CD4-positive, alpha-beta T cell treated with Interleukin-4 for 4 hours (primary cell): ENCODE results near the gene VTI1A.

Experiments
- DNase-seq: peaks from one replicate; pipeline ENCODE4 v3.0.0-alpha.2; 2020

Gene VTI1A

DNA sequence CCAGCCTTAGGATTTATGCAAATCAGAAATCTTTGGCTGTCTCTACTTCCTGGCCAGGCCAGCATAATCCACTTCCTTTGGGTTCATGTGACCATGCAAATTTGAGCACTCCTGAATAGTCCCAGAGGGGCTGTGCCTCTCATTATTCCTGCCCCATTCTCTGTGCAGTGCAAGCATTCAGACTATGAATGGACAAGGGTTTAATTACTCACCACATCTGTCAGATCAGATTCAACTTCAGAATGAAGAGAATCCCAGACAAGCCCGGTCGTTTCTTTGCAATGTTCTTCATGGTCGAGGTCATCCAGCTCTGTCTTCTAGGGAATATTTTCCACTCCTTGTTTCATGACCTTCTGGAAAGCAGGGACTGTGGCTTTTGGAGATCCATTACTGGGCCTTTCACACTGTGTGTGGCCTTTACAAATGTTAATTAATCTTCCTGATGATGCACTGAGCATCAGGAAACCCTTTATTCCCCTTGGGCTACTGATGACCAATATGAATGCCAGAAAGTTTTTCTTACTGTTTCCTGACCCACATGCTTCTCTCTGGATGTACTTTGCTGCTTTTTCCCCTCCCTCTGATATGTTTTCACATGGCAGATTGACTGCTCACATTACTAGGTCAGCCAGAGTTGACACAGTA, 285.4 kb downstream of the VTI1A start:
- no peak for DNase-seq

DNA sequence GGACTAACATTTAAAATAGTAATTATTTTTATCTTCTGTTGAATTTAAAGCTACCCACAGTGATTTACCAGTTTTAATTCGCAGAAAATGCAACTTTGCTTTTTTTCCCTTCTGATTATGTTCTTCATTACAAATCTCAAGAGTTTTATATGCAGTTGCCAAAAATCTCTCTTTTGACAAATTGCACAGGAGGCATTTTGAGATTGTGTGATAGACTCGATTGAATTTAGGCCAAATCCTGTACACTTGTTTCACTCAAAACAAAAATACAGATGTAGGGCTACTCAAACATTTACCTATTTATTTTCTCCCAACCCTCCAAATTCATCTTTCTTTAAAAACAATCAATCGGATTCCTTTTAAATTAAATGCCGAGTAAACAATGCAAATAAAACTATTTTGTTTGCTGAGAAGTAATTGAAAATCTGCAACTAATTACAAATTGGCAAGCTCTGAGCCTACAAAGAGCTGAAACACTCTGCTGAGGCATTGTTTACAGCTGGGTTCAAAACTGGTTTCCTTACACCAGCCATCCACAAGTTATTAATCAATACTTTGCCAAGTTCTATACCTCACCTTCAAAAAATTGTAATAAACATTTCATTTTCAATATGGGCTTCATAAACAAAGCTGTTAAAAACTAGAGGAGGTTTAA, 288.2 kb downstream of the VTI1A start:
- no peak for DNase-seq

DNA sequence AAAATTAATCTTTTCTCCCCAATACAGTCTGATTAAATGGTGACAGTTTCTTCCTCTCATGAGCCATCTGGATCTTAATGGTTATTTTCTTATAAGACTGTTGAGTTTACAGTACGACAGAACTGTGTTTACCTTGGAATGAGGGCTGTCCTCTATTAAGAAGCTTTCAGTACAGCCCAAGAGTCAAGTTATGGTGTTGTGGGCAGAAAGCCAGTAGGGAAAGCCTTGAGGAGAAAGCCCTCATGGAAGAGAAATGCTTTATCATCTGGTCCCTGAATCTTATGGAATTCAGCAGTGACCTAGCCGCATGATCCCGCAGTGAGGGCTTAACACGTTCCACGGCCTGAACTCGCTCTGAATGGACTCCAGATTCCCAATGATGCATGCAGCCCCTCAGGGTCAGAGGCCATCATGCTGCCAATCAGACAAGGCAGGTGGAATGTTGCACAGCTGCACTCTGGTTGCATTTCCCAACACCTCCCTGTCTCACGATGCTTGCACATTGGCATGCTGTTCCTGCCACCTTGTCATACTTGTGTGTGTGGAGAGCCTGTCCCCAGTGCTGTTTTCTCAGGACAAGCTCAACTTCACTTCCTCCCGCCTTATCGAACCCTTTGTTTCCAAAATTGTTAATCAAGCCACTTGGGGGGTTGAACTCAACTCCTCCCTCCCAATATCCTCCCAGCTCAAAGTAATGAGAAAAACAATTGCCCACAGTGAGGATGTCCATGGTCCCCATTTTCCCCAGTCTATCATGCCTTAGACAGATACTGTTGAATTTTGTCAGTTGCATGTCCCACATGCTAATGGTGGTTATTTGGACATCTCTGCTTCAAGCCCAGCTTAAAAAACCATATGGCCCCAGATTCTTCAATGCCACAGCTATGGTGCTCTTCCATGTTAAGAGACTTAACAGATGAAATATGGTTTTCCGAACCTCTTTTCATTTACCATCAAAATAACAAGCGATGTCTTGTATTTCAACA, 291.9 kb downstream of the VTI1A start:
- no peak for DNase-seq

DNA sequence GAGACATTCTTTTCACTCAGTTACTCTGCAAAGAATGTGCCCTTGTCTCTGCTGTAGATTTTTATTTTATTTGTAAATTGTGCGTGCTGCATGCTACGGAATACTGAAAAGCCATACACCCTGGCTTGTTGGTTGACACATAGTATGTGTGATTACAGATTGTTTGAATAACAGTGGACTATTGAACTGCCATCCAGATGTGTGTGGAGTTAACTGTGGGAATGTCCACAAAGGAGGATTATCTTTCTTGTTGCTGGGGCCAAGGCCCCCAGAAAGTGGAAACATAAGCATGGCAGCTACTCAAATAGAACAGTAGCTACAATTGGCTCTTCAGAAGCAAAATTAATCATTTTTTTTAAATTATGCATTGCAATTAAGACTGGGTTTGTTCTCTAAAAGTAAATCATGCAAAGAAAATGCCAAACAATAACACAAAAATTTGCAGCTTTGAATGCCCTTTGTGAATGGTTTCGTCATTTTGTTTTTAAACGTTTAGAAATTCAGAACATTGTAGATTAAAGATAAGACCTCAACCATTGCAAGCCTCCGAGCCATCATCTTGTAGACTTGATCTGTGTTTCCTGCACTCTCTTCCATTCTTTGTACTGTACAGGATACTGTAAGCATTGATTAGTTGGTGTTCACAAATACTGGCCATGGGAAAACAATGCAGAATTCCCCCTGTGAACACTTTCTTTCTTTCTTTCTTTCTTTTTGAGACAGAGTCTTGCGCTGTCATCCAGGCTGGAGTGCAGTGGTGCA, 292.8 kb downstream of the VTI1A start:
- no peak for DNase-seq

DNA sequence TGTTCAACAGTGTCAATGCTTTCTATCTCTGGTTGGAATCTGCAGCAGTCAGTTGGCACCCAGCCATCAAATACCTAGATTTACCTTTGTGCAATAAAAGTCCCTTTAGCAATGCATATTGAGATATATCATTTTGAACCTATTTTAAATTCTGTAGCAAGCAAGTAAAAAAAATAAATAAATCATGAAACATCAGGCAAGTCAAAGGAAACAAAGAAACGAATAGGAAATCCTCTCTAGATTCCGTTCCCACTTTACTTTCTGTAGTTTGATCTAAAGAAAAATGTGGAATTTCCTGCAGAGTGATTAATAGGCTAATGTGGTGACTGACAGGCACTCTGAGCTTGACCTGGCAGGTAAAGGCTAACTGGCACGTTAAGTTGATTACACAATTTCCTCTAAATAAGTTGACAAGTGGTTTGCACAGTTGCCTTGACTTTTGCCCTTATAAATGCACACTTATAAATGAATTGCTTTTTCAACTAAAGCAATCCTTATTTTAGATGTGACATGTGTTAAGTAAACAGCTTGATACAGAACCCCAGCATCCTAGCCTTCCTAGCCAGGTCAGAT, 294.9 kb downstream of the VTI1A start:
- DNase-seq: no peak

DNA sequence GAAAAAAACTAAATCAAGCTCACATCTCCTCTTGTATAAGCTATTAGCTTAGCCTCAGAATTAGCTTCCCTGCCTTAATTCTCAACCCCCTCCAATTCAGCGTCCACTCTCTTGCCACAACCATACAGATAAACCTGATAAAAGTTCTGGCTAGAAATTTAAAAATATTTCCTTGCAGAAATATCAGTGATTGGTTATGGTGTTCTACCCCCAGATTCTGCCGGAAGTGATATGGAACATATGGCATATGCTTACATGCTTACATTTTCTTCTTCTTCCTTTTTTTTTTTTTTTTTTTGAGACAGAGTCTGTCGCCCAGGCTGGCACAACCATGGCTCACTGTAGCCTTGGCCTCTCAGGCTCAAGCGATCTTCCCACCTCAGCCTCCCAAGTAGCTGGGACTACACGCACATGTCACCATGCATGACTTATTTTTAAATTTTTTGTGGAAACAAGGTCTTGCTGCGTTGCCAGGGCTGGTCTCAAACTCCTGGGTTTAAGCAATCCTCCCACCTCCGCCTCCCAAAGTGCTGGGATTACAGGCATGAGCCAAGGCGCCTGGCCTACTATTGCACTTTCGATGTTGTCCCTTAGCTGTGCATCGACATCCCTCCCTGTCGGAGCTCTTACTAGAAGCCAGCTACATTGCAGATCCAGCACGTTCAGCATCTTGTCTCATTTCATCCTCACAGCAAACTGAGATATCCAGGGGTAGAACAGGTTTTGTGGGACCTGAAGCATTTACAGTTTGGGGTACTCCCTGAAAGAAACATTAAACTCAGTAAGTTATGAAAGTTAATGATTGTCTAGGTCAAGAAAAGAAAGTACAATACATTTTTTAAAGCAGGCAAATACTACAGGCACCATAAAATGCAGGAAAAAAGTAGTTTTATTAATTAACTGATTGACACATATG, 297.4 kb downstream of the VTI1A start:
- DNase-seq: no peak

DNA sequence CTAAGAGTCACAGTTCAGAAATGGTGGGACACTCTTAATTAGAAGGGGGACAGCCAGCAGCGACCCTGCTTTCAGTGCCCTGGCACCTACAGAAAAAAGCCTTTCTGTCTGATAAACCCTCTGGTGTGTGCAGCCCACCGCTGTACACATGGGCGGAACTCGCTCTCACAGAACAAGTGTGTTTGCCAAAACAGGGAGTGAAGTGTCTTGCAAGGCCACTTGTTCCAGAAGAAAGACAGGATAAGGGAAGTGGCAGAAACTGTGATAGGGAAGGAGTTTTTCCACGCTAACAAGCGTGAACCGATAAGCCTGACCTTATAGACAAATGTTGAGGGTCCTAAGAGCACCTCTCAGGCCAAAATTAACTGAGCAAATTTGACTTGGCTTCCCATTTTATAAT, 299.3 kb downstream of the VTI1A start:
- DNase-seq: no peak

DNA sequence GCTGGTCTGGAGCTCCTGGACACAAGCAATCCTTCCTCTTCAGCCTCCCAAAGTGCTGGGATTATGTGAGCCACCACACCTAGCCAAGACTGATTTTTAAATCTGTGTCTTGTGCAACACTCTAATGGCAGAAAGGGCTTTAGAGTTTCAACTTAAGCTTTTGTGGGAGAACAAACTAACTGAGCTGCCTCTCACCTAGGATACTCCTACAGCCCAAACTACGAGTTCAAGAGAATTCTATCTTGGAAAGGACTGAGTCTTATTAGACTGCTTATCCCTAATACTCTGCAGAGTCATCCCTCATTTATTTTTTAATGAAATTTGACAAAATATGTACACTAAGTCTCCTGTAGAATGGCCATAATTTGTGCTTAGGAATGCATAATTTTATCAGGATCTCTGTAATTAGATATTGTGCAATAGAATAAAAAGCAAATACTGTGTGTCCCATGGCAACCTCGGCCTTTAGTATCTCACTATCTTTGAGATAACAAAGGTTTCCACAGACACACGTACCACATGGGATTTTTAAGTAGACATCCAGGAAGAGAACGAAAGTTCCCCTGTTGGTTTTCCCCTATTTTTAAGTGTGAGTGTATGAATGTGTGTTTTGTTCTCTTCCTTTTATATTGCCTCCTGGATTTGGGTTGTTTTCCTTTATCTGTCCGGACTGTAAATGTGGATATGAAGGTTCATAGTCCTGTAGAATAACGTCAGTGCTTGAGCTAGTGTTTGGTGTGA, 303.6 kb downstream of the VTI1A start:
- no peak for DNase-seq

DNA sequence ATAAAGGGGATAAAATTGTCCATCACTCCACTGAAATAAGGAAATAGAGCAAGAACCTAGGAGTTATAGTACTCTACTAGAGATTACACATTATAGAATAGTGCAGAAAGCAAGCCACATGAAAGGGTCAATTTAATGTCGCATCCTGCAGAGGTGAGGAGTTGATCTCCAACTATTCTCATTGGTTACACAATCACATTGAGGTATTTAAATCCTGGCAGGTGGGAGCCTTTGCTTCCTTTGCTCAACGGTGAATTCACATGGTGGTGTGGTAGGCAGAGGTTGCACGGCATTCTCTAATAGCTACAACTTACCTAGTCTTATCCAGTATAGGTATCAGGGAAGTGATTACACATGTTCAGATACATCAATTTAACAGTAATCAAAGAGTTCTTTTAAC, 304.6 kb downstream of the VTI1A start:
- no peak for DNase-seq

DNA sequence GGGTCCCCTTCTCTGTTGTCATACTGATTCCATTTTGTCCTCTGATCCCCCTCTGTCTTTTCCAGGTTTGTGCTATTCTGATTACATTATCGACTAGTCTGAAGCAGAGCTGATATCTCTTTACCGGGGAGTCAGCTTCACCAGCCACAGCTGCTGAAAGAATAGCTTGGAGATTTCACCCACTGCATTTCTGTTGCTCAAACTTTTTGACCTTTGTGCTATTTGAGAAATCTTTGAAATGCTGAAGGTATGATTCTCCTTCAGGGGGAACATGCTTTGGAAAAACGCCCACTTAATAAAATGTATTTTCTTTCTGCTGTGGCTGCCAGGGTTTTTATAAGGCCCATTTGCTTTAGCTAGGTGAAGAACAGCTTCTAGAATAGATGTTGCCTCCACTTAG, 305.3 kb downstream of the VTI1A start:
- no peak for DNase-seq

DNA sequence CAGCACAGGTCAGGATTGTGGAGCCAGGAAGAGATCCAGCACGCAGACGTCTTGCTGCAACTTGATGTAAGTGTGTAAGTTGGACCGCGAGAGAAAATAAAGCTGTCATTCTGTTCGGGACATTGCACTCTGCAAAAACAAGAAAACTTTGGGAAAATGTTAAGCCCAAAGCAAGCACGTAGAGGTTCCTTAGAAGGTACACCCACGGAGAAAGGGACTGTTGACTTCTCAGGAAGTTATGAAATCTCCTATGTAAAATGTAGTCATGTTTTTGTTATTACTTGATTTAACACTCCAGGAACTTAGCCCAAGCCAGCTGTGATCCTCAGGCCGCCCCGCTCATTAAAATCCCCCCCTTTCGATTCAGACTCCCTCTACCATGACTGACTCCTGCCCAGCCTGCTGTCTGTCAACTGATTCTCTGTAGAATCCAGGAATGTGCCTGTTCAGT, 307.0 kb downstream of the VTI1A start:
- DNase-seq: no peak

DNA sequence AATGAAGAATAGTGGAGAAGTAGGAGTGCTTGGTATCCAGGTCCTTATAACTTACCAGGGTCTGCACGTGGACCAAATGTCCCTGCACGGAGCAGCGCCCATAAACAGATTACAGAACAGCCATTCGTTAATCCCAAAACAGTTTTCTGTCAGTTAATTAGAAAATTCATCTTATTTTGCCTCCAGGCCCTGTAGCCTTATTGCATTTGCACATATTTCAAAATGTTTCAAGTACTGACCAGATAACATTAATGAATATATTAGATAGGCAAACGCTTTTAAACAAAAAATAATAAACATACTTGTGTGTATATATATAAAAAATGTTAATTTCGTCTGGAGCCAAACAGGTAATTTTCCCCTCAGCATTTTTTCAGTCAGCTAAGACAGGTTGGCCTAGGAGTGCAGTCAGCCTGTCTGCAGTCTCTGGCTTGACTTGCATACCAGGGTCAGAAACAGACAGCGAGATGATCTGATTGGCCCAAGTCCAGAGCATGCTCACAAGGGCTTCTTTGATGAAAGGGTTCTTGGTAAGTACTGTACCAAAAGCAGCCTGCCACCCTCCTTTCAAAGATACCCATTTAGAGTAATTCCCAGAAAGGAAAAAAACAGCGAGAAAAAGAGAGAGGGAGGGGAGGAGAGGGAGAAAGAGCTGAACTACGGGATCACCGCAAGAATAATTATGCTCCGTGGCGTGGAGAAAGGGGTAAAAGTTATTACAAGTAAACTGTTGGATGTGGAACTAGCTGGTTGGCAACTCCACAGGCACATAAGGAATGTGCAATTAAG, 308.6 kb downstream of the VTI1A start:
- DNase-seq: no peak

DNA sequence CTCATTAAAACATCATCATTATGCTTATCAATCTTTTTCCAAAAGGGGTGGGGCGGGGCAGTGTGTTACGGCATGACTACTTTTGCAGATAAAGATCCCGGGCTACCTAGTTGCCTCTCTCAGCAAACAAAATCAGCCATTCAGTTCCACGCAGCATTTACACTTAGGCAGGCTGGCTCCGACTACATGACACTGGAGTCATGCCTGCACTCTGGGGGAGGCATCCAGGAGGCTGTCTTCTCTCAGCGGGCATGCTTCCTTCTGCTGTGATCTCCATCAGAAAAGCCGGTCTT, 309.2 kb downstream of the VTI1A start:
- no peak for DNase-seq

DNA sequence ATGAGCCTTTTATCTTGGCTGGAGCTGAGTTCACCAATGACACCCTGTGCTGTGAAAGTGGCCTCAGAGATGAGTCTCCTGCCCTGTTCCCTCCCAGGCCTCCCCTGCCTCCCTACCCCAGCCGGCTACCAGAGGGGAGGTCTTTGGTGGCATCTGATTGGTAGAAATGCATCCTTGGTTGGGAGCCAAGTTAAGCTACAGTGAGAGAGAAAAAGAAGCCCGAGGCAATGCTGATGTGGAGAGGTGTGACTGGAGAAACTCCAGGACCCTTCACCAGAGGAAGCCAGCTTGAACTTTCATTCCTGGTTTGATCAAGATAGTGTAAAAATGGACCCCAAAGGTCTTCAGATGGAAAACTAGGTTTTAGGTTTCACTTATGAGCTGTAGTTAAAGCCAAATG, 311.9 kb downstream of the VTI1A start:
- DNase-seq: no peak

DNA sequence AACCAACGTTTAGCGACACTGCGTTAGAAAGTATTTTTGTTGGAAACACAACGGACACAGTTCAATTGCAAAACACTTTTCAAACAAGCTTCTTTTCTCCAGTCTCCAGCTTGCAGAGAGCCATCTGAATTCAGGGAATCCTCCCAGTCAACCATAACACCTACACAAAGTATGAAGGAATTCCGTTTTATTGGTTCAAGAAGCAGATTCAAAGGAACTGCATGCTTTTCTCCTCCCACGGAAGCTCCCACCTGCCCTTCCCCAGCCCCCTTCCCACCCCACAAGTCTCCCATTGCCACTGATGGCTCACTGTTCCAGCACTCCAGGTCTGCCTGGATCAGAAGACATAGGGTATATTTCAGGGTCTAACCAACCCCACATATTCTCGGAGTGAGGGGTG, 312.5 kb downstream of the VTI1A start:
- DNase-seq: no peak

DNA sequence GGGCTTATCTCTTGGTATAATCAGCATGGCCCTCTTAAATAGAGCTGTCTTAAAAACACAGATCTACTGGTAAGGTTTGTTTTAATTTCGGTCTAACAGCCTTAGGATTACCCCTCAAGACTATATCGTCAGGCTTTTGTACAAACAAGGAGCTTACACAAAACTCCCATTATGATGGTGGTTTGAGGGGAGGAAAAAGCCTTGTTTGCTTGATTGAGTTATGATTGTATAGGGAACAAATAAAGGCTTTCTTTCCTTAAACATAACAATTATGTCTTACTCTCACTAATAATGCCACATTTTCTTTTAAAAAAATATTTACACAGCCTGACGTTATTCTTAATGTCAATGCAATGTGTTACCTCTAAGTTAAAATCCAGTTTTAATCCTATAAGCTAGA, 314.2 kb downstream of the VTI1A start:
- DNase-seq: no peak

DNA sequence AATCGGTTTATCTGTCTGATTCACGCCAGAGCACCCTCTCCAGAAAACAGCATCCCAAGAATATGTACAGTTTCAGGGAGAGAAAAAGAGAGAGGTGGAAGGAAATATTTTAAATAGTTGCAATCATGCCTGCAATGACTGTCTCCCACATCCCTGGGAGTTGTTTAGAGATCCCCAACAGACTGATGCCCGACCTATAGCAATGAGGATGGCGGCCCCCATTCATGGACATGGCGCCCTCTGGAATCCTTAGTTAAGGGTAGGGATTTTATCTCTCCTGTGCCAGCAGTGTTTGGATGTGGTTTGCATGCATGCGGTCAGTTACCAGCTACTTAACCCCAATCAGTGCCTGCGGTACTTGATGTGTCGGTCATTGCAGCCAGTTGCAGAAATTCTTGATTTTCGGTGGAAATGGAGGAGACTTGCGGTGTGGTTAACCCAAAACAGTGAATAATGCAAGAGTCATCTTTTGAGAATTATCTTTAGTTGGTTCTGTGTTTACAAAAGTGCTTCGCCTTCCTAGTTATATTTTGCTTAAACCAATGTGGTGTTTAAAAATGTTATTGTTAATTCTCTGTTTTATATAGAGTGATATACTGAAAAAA, 317.0 kb downstream of the VTI1A start:
- no peak for DNase-seq

DNA sequence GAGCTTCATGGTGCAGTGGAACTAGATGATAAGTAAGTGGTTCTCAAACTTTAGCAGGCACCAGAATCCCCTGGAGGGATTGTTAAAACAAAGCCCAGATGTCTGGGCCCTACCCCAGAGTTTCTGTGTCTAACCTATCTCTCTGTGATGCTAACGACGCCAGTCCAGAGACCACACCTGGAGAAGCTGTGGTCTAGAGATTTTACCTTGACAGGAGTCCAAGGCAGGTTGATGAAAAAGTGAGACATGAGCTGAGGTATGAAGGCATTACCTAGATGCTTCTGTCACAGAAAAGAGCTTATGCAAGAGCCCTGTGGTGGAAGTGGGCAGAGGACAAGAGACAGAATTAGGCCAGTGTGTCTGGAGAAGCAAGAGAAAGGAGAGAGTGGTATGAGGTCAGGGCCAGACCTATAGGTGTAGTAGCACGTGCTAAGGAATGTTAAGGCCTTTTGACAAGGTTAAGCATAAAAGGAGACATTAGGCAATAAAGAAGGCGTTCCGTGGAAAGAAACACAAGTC, 318.8 kb downstream of the VTI1A start:
- no peak for DNase-seq

DNA sequence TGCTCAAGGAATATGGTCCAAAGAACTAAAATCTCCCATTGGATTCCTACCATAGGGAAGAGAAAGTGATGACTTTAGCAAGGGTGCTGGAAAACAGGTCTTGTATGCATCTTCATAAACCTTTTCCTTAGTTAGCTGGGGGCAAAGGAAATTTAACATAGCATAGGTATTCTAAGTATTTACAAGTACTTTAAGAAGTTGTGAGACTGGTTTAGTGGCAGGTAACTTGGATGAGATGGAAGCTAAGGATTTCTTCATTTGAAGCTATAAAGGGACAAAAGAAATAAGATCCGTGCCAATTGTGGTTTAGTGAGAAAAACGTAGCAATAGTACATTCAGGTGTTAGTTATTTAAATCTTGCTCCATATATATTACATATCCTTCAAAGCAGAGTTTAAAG, 319.6 kb downstream of the VTI1A start:
- no peak for DNase-seq
